Measurements from ENCODE around the gene GOLGA8T. TPM values are rescaled to one million over a fixed set of nuclear protein-coding genes. Genes with fewer than 3 reads are reported as not detected.

The GOLGA8T gene
- total RNA-seq, 6 donors from 2014 or later, result 0.26 to 2.0 TPM; not detected in 4

Small RNA genes within 50 kb of the gene (small RNA-seq; reads per million reads assigned to genes)
- gene AC120045.2 (0 reads per million in 4 donors), gene RF00096 (0 reads per million in 4 donors), gene RN7SL469P (0 reads per million in 4 donors), gene RN7SL673P (0 reads per million in 4 donors)

Other genes starting within 250 kb of the GOLGA8T start
- gene GOLGA8J, start 52.1 kb upstream of the GOLGA8T start, total RNA-seq, result not detected

All from upper lobe of left lung (tissue), 6 donors.